Left cardiac atrium (tissue), 4 donors: ENCODE results near the gene NPBWR2. TPM values are rescaled to one million over a fixed set of nuclear protein-coding genes. Genes with fewer than 3 reads are reported as not detected.

Source experiments
- ATAC-seq, 2 donors: fragments of 200-7000 bp; cut with Tn5 transposase; one replicate each; pipeline ENCODE4 v1.9.1; 2020; ENCODE audit warnings: mild to moderate bottlenecking in 2 of 2, moderate library complexity in 2 of 2
- DNase-seq: peaks from one replicate; pipeline ENCODE4 v3.0.0-alpha.2; 2020
- intact Hi-C, 2 donors: fragments of 100-400 bp; cut with DNase I; formaldehyde crosslinking; loops; one replicate each; pipeline versions ENCODE4 v1.14.1 to v1.15.1; 2022 to 2023
- total RNA-seq, 2 donors: library from RNA; stranded (reverse); fragmentation: NEBNext Ultra II Directional; extraction: Animal tissue kit (Norgen Biotek cat#: 25700); gene quantifications; one replicate each; pipeline ENCODE4 v1.2.1, GENCODE V29; 2021
- donor health status: DM: no; HTN: yes; CAD: no.
- donor health status: DM: no; HTN: yes; CAD: no; lungs with severe emphysema.
- donor health status: DM: yes; HTN: yes; CAD: no.
- donor health status: Dilated cardiomyopathy.

NPBWR2 gene
- total RNA-seq, 2 donors from 2014 or later: not detected

- intact Hi-C loops: no loop called here
- DNase-seq (peak; percentile 83), ATAC-seq (peak; percentile 58 to 72)
Observed at GRCh38 chr20:64079273-64080012, 27.9 kb downstream of the NPBWR2 start, which contains the start of gene RGS19. Gene RGS19 (minus strand): TSS chr20:64079518. CDS start chr20:64076886, 2,632 bp downstream.

- no peak for DNase-seq
- intact Hi-C loops: no loop called here
- no peak for ATAC-seq
Observed at GRCh38 chr20:64078934-64079272, 28.5 kb downstream of the NPBWR2 start.

GRCh38 chr20:64077876-64078551 lies 29.4 kb downstream of the NPBWR2 start:
- intact Hi-C loops: no loop called here
- DNase-seq (no peak), ATAC-seq (peak in 1 of 2 donors; percentile 4)

GRCh38 chr20:64077541-64077875 lies 29.9 kb downstream of the NPBWR2 start:
- intact Hi-C loops: no loop called here
- no peak for DNase-seq
- ATAC-seq: no peak

GRCh38 chr20:64077094-64077493 lies 30.3 kb downstream of the NPBWR2 start:
- ATAC-seq (peak in 1 of 2 donors; percentile 2), DNase-seq (no peak)
- intact Hi-C loops: no loop called here

GRCh38 chr20:64076061-64076997 lies 31.0 kb downstream of the NPBWR2 start:
- intact Hi-C loops: no loop called here
- DNase-seq: no peak
- no peak for ATAC-seq

GRCh38 chr20:64075556-64075955 lies 31.8 kb downstream of the NPBWR2 start:
- DNase-seq (no peak), ATAC-seq (no peak)
- intact Hi-C loops: no loop called here

GRCh38 chr20:64074963-64075362 lies 32.4 kb downstream of the NPBWR2 start:
- intact Hi-C loops: no loop called here
- DNase-seq (no peak), ATAC-seq (no peak)

- intact Hi-C loops: no loop called here
- DNase-seq (no peak), ATAC-seq (no peak)
Observed at GRCh38 chr20:64074184-64074789, 33.1 kb downstream of the NPBWR2 start.

GRCh38 chr20:64073476-64074183 lies 33.7 kb downstream of the NPBWR2 start:
- DNase-seq (no peak), ATAC-seq (no peak)
- intact Hi-C loops: no loop called here

GRCh38 chr20:64072498-64073063 lies 34.8 kb downstream of the NPBWR2 start:
- ATAC-seq (no peak), DNase-seq (no peak)
- intact Hi-C loops: no loop called here

GRCh38 chr20:64071341-64072332 lies 35.7 kb downstream of the NPBWR2 start:
- DNase-seq (no peak), ATAC-seq (no peak)
- intact Hi-C loops: no loop called here

- ATAC-seq (no peak), DNase-seq (no peak)
- intact Hi-C loops: no loop called here
Observed at GRCh38 chr20:64070244-64070993, 36.9 kb downstream of the NPBWR2 start.

GRCh38 chr20:64069614-64070243 lies 37.6 kb downstream of the NPBWR2 start:
- peak in 1 of 2 donors; percentile 2 for ATAC-seq

GRCh38 chr20:64069209-64069613 lies 38.2 kb downstream of the NPBWR2 start:
- ATAC-seq (no peak), DNase-seq (no peak)
- intact Hi-C loops: no loop called here

More at GRCh38 chr20:64069614-64070243, 37.6 kb downstream of the NPBWR2 start:
- intact Hi-C loops: no loop called here
- DNase-seq: no peak
